GM21526 (cell line): Measurements from ENCODE around the gene SLC17A4.

Experiments
- ATAC-seq: cut with Tn5 transposase; IDR thresholded peaks from one replicate; pipeline ENCODE4 v1.9.1; 2021; ENCODE audit warnings: moderate library complexity; ENCODE audit not compliant: unreplicated experiment, low FRiP score

Gene SLC17A4

GRCh38 chr6:25794784-25795183, 40.2 kb downstream of the SLC17A4 start:
- ATAC-seq: no peak

- no peak for ATAC-seq
Observed at GRCh38 chr6:25801436-25801835, 46.9 kb downstream of the SLC17A4 start.

- no peak for ATAC-seq
Observed at GRCh38 chr6:25804804-25805203, 50.3 kb downstream of the SLC17A4 start.

DNA sequence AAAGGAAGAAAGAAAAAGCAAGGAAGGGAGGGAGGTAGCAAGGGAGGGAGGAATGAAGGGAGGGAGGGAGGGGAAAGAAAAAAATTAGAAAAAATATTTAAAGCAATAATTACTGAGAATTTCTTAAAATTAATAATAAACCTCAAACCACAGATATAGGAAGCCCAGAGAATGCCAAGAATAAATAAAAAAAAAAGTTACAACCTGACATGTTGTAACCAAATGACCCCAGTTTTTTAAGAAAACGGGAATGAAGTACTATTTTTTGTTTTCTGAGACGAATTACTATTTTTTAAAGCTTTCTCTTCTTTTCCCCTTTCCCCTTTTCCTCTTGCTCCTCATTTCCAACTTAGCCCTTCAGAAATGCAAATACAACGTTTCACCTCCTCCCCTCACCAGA, 60.7 kb downstream of the SLC17A4 start:
- ATAC-seq: no peak

DNA sequence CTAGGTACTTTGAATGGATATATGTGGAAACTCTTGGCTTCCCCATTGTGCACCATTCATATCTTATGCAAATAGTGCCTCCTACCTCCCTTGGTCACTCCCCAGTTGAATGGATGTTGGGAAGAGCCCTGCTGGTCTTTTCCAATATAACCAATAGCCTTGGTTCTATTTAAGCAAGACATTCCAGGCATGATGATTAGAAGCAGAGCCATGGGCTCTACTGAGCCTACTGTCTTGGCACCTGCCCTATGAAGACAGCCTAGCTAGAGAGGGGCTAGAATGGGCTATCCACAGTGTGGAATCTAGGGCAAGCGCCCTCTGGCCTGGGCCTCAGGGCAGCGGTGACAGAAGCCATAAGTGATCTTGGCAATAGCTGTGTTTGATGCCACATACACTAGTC, 61.7 kb downstream of the SLC17A4 start:
- ATAC-seq: no peak

DNA sequence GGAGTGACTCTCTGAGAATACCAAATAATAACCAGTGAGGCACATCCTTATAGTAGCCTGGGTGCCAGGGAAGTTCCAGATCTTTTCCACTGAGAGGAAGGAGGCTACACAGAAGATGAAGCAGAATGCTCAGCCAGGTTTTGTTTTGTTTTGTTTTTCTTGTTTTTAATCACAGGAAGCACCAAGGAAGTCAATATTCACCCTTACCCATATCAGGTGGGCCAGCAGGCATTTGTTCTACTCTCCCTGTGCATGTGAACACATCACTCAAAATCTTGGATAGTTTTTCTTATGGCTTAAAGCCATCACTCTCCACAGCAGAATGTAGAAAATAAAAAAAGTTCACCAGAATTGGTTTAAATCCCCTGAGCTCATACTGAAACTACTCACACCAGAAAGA, 66.8 kb downstream of the SLC17A4 start:
- ATAC-seq: no peak

DNA sequence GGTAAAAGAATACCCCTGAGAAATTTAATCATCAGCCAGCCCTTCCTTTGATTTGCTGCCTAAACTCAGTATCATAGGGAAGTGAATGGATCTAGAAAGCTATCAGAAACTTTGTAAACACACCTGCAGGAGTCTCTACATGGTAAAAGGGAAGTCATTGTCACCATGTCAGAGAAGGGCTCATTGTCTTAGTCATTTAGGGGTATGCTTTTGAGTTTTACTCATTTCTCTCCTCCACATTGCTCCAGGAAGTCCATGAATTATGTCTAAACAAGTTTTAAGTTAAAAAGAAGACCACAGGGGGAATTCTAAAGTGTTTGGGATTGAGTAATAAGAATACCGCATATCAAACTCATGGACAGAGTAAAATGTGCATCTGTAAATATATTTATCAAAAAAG, 74.8 kb downstream of the SLC17A4 start:
- ATAC-seq: no peak

DNA sequence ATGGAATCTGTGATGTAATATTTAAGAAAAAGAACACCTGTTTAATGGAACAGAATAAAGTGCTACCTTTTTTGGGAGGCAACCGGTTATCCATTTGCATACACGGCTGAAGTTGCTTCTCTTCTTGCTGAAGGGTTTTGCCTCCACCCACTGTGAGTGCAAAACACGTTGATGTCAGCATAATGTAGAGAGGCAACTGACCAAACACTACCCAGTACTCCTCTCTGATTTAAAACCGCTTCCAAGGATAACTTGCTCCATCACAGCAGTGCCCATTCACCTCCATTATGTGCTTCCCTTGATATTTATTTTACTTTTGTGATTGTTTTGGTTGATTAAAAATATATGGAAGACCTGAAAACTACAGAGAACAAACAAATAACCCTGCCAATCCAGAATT, 75.9 kb downstream of the SLC17A4 start:
- no peak for ATAC-seq
